DMS 273 (cell line): Measurements from ENCODE around the gene AXL.
A peak's percentile ranks its signal among the peaks of the same experiment; 100 is the strongest.
"Not testable (repeated sequence)": the region's sequence is repeated elsewhere in the genome, so short reads cannot be mapped to it uniquely, and the experiment has no call there.

Experiments
- DNase-seq: peaks from one replicate; lab custom pipeline; 2025; ENCODE audit not compliant: unreplicated experiment; lab: John Stamatoyannopoulos, UW

The AXL gene

GRCh38 chr19:41218615-41219507 is at the start of gene AXL:
Gene AXL, plus strand, starts transcription at chr19:41219223. Its CDS starts 170 bp downstream, at chr19:41219393.
- DNase-seq: no peak

GRCh38 chr19:41172297-41173164 is 46.5 kb upstream of the AXL start:
- DNase-seq: no peak

GRCh38 chr19:41174297-41174928 is 44.6 kb upstream of the AXL start:
- DNase-seq: no peak

- DNase-seq: no peak
Observed at GRCh38 chr19:41175801-41176777, 42.9 kb upstream of the AXL start.

- not testable (repeated sequence) for DNase-seq
Observed at GRCh38 chr19:41180173-41180572, 38.9 kb upstream of the AXL start.

GRCh38 chr19:41186971-41187883 is 31.8 kb upstream of the AXL start:
- no peak for DNase-seq

- no peak for DNase-seq
Observed at GRCh38 chr19:41187884-41188279, 31.1 kb upstream of the AXL start.

- DNase-seq: no peak
Observed at GRCh38 chr19:41189425-41190065, 29.5 kb upstream of the AXL start.

GRCh38 chr19:41192574-41193429 is 26.2 kb upstream of the AXL start, which contains the start of gene CYP2S1:
Gene CYP2S1, plus strand, starts transcription at chr19:41193219. Its CDS starts 46 bp downstream, at chr19:41193265.
- no peak for DNase-seq

- no peak for DNase-seq
Observed at GRCh38 chr19:41193430-41194156, 25.4 kb upstream of the AXL start.

GRCh38 chr19:41194157-41194552 is 24.9 kb upstream of the AXL start:
- no peak for DNase-seq

GRCh38 chr19:41195675-41196497 is 23.1 kb upstream of the AXL start:
- DNase-seq: no peak

- no peak for DNase-seq
Observed at GRCh38 chr19:41198559-41198958, 20.5 kb upstream of the AXL start.

GRCh38 chr19:41203371-41203770 is 15.7 kb upstream of the AXL start:
- DNase-seq: no peak

GRCh38 chr19:41204338-41204737 is 14.7 kb upstream of the AXL start:
- peak; percentile 85 for DNase-seq

GRCh38 chr19:41205995-41206394 is 13.0 kb upstream of the AXL start:
- no peak for DNase-seq
